ENCODE results near the gene STAC2.

STAC2 gene

GRCh38 chr17:39231591-39232551 lies 6.1 kb upstream of the STAC2 start:
- H3K4me3 ChIP-seq (ENCODE audit: control insufficient read depth, low read depth, low read length): no peak overlapping the region
- TF ChIP-seq CTCF (conservative IDR thresholded peaks at IDR 0.05; ENCODE audit: control insufficient read depth, insufficient read depth, low read depth, low read length): peak; percentile 53
- DNase-seq (ENCODE audit: low read depth): peak; percentile 38

- TF ChIP-seq CTCF (conservative IDR thresholded peaks at IDR 0.05; ENCODE audit: control insufficient read depth, insufficient read depth, low read depth, low read length): no peak
- no peak overlapping the region for H3K4me3 ChIP-seq (ENCODE audit: control insufficient read depth, low read depth, low read length)
- no peak for DNase-seq (ENCODE audit: low read depth)
Observed at GRCh38 chr17:39231091-39231561, 5.4 kb upstream of the STAC2 start.

- TF ChIP-seq CTCF (conservative IDR thresholded peaks at IDR 0.05; ENCODE audit: control insufficient read depth, insufficient read depth, low read depth, low read length): no peak
- DNase-seq (ENCODE audit: low read depth): no peak
- no peak overlapping the region for H3K4me3 ChIP-seq (ENCODE audit: control insufficient read depth, low read depth, low read length)
Observed at GRCh38 chr17:39230361-39230760, 4.6 kb upstream of the STAC2 start.

GRCh38 chr17:39229274-39229913 lies 3.6 kb upstream of the STAC2 start:
- peak; percentile 79 for DNase-seq (ENCODE audit: low read depth)
- TF ChIP-seq CTCF (conservative IDR thresholded peaks at IDR 0.05; ENCODE audit: control insufficient read depth, insufficient read depth, low read depth, low read length): no peak
- H3K4me3 ChIP-seq (ENCODE audit: control insufficient read depth, low read depth, low read length): no peak overlapping the region

- no peak for DNase-seq (ENCODE audit: low read depth)
- H3K4me3 ChIP-seq (ENCODE audit: control insufficient read depth, low read depth, low read length): no peak overlapping the region
- no peak for TF ChIP-seq CTCF (conservative IDR thresholded peaks at IDR 0.05; ENCODE audit: control insufficient read depth, insufficient read depth, low read depth, low read length)
Observed at GRCh38 chr17:39227364-39227919, 1.7 kb upstream of the STAC2 start.

GRCh38 chr17:39225959-39226683 lies 376 bp upstream of the STAC2 start:
- peak overlapping the region; percentile 34 for H3K4me3 ChIP-seq (ENCODE audit: control insufficient read depth, low read depth, low read length)
- DNase-seq (ENCODE audit: low read depth): peak; percentile 51
- TF ChIP-seq CTCF (conservative IDR thresholded peaks at IDR 0.05; ENCODE audit: control insufficient read depth, insufficient read depth, low read depth, low read length): no peak
